Upper lobe of left lung (tissue), 6 donors: ENCODE results near the gene STK39. TPM values are rescaled to one million over a fixed set of nuclear protein-coding genes. Genes with fewer than 3 reads are reported as not detected.

Source experiments
- ATAC-seq, 2 donors: fragments of 200-7000 bp; cut with Tn5 transposase; one replicate each; pipeline ENCODE4 v1.9.1; 2022; ENCODE audit warnings: mild to moderate bottlenecking in 2 of 2, moderate library complexity in 2 of 2; ENCODE audit not compliant: low FRiP score in 2 of 2
- DNase-seq, 2 donors: peaks; one replicate each; pipeline ENCODE4 v3.0.0-alpha.2; 2019 to 2020
- H3K27ac ChIP-seq, 4 donors: fragments of 200-600 bp; sonication (generic); one replicate each; pipeline ENCODE4 v1.5.1; 2016 to 2019
- H3K27me3 ChIP-seq, 4 donors: fragments of 200-600 bp; sonication (generic); one replicate each; pipeline ENCODE4 v1.5.1; 2017 to 2019
- H3K36me3 ChIP-seq, 4 donors: fragments of 200-600 bp; sonication (generic); one replicate each; pipeline ENCODE4 v1.5.1; 2016 to 2019
- H3K4me1 ChIP-seq, 4 donors: fragments of 200-600 bp; sonication (generic); one replicate each; pipeline ENCODE4 v1.5.1; 2018 to 2019
- H3K4me3 ChIP-seq, 4 donors: fragments of 200-600 bp; sonication (generic); one replicate each; pipeline ENCODE4 v1.5.1; 2017 to 2019; ENCODE audit warnings: mild to moderate bottlenecking in 2 of 4, moderate library complexity in 1 of 4
- H3K9me3 ChIP-seq, 4 donors: fragments of 200-600 bp; sonication (generic); one replicate each; pipeline ENCODE4 v1.5.1; 2018 to 2019
- EP300 ChIP-seq, 4 donors: sonication (generic); formaldehyde crosslinking; IDR thresholded peaks; one replicate each; pipeline ENCODE4 v1.5.1; 2017; ENCODE audit warnings: antibody characterized with exemption in 4 of 4, control low read depth in 2 of 4
- POLR2A ChIP-seq, 4 donors: fragments of 450-650 bp; IDR thresholded peaks; one replicate each; pipeline ENCODE4 v1.5.1; 2016 to 2017; ENCODE audit warnings: antibody characterized with exemption in 4 of 4, mild to moderate bottlenecking in 2 of 4
- POLR2AphosphoS5 ChIP-seq, 2 donors: sonication (generic); formaldehyde crosslinking; IDR thresholded peaks; one replicate each; pipeline ENCODE4 v1.5.1; 2017; ENCODE audit warnings: antibody characterized with exemption in 2 of 2
- WGBS, 2 donors: methylation state at CpG; one replicate each; pipeline ENCODE4 v1.1.5; 2017 to 2018; 5-methylcytosine and 5-hydroxymethylcytosine counted together
- total RNA-seq, 6 donors: library from RNA; depleted of rRNA in 4 of 6; stranded (reverse); fragments of >200 nt in 4 of 6; gene quantifications; one replicate each; pipeline versions ENCODE4 v1.1.0 to v1.2.1, GENCODE V29; 2016 to 2021
- TF ChIP-seq, protein P1 (sequence below), 6 experiments: fragments of 450-650 bp in 4 of 6; fragments of 200-600 bp in 2 of 6; sonication (generic) in 2 of 6; IDR thresholded peaks; one replicate each; pipeline ENCODE4 v1.5.1; 2016 to 2019; ENCODE audit warnings: antibody characterized with exemption in 6 of 6
- donor health status: DM: no; HTN: no; CAD: no; lungs with moderate emphysema.
- donor health status: DM: no; HTN: yes; CAD: no; lungs with severe emphysema.

Gene STK39
- total RNA-seq, 6 donors from 2014 or later: 7.9 to 18.8 (median 12.1) TPM

DNA sequence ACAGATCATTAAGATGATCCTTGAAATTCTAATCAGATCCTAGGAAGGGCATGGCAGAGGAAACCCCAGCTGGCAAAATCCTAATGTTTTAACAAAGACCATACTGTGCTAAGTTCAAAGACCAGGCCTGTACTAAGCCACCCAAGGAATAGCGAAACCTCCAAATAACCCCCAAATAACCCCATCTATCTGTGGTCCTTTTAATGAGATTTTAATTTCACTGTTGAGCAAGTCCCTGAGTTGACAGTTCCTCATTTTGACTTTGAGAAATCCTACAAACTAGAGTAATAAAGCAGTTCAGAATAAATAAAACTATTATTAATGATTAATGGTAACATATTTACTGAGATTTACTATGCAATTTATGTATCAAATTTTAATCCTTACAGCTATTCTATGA is 259.8 kb downstream of the STK39 start:
- WGBS, 2 donors: 82 to 95% methylated on average over 1 of the region's 1 CpG
- peaks cover 0 to 5% (median 2%) of the 10 kb centered on the region in 4 donors for H3K4me1 ChIP-seq
- no peaks in the 10 kb centered on the region for H3K9me3 ChIP-seq
- ATAC-seq: no peak
- no peak overlapping the region for H3K4me3 ChIP-seq
- TF ChIP-seq POLR2AphosphoS5 (IDR thresholded peaks at IDR 0.05) (no peak), POLR2A (IDR thresholded peaks at IDR 0.05) (no peak), EP300 (IDR thresholded peaks at IDR 0.05) (no peak)
- no peak overlapping the region for H3K27ac ChIP-seq
- DNase-seq: no peak
- H3K36me3 ChIP-seq: no peaks in the 10 kb centered on the region
- no peaks in the 10 kb centered on the region for H3K27me3 ChIP-seq

DNA sequence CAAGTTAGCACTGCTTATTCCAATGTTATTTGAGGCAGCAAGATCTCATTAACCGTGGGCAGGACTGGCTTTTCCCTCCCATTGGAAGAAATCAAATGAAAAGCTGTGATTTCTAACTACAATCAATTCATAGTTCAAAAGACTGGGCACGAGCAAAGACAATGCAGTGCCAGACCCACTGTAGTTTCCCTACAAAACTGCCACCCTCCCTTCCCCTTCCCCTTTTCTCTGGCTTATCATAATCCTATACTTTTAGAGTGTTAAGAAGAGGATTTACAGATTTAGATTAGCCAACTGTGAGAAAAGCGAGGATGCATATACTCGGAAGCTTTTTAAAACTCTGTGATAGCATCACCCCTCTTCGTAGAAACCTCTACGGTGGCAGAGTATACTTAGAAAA is 260.4 kb downstream of the STK39 start:
- Histone ChIP-seq H3K9me3 (no peaks in the 10 kb centered on the region), H3K27ac (no peak overlapping the region), H3K4me3 (no peak overlapping the region), H3K27me3 (no peaks in the 10 kb centered on the region), H3K36me3 (no peaks in the 10 kb centered on the region), H3K4me1 (peaks cover 0 to 5% (median 2%) of the 10 kb centered on the region in 4 donors)
- 94 to 96% methylated on average over 6 of the region's 6 CpGs for WGBS, 2 donors
- ATAC-seq (no peak), DNase-seq (no peak)
- TF ChIP-seq EP300 (IDR thresholded peaks at IDR 0.05) (no peak), POLR2A (IDR thresholded peaks at IDR 0.05) (no peak)

DNA sequence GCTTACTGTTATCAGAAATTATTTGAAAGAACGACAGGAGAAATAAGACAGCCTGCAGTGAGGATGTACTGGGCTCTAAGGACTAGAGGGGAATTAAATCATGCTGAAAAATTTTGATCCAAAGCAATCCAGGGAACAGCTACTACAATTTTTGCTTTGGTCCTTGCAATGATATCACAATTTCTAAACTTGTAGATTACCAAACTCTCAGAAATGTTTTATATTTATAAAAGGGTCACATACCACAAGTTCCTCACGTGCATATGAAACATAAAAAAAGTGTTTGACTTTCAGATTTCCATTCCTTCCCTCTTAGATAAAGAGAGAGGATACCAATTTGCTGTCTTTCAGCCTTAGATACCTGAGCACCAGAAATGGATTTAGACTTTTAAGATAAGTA is 261.2 kb downstream of the STK39 start:
- no peaks in the 10 kb centered on the region for H3K36me3 ChIP-seq
- 57 to 64% methylated on average over 2 of the region's 2 CpGs for WGBS, 2 donors
- no peak for DNase-seq

DNA sequence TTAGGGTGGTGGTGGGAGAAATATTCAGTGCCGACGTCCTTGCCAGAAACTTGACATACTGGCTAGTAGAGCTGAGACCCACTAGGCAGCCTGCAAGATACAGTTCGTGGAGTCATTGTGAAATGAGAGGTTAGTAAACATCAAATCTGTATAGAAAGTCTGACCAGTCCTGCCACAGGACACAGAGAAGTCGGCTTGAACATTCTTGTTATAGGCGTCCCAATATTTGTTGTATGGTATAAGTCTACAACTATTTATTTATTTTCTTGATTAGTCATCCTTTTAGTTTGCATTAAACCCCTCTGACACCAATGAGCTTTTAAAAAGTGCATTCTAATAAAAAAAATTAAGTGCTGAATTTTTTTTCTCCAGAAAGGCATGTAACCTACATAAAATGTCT is 265.4 kb downstream of the STK39 start:
- no peak overlapping the region for H3K27ac ChIP-seq
- TF ChIP-seq, protein P1, sequence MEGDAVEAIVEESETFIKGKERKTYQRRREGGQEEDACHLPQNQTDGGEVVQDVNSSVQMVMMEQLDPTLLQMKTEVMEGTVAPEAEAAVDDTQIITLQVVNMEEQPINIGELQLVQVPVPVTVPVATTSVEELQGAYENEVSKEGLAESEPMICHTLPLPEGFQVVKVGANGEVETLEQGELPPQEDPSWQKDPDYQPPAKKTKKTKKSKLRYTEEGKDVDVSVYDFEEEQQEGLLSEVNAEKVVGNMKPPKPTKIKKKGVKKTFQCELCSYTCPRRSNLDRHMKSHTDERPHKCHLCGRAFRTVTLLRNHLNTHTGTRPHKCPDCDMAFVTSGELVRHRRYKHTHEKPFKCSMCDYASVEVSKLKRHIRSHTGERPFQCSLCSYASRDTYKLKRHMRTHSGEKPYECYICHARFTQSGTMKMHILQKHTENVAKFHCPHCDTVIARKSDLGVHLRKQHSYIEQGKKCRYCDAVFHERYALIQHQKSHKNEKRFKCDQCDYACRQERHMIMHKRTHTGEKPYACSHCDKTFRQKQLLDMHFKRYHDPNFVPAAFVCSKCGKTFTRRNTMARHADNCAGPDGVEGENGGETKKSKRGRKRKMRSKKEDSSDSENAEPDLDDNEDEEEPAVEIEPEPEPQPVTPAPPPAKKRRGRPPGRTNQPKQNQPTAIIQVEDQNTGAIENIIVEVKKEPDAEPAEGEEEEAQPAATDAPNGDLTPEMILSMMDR (IDR thresholded peaks at IDR 0.05): no peak
- TF ChIP-seq POLR2AphosphoS5 (IDR thresholded peaks at IDR 0.05) (no peak), POLR2A (IDR thresholded peaks at IDR 0.05) (no peak), EP300 (IDR thresholded peaks at IDR 0.05) (no peak)
- no peaks in the 10 kb centered on the region for H3K9me3 ChIP-seq
- H3K4me3 ChIP-seq: no peak overlapping the region
- ATAC-seq: no peak
- DNase-seq: no peak
- no peaks in the 10 kb centered on the region for H3K27me3 ChIP-seq
- WGBS, 2 donors: 86 to 89% methylated on average over 5 of the region's 5 CpGs
- H3K36me3 ChIP-seq: no peaks in the 10 kb centered on the region
- no peaks in the 10 kb centered on the region for H3K4me1 ChIP-seq

More for the DNA sequence above, 261.2 kb downstream of the STK39 start:
- Histone ChIP-seq H3K27me3 (no peaks in the 10 kb centered on the region), H3K9me3 (no peaks in the 10 kb centered on the region), H3K4me3 (no peak overlapping the region), H3K27ac (no peak overlapping the region), H3K4me1 (peaks cover 0 to 5% (median 2%) of the 10 kb centered on the region in 4 donors)
- ATAC-seq: no peak
- TF ChIP-seq POLR2AphosphoS5 (IDR thresholded peaks at IDR 0.05): no peak
- TF ChIP-seq POLR2A (IDR thresholded peaks at IDR 0.05): no peak
- TF ChIP-seq, protein P1 (IDR thresholded peaks at IDR 0.05): no peak
- TF ChIP-seq EP300 (IDR thresholded peaks at IDR 0.05): no peak

- Histone ChIP-seq H3K4me3 (no peak overlapping the region), H3K9me3 (no peaks in the 10 kb centered on the region), H3K27me3 (no peaks in the 10 kb centered on the region), H3K4me1 (no peaks in the 10 kb centered on the region), H3K36me3 (no peaks in the 10 kb centered on the region), H3K27ac (no peak overlapping the region)
- 92 to 96% methylated on average over 4 of the region's 4 CpGs for WGBS, 2 donors
- ATAC-seq: no peak
- DNase-seq: no peak
- TF ChIP-seq, protein P1 (IDR thresholded peaks at IDR 0.05): no peak
- TF ChIP-seq POLR2AphosphoS5 (IDR thresholded peaks at IDR 0.05) (no peak), EP300 (IDR thresholded peaks at IDR 0.05) (no peak), POLR2A (IDR thresholded peaks at IDR 0.05) (no peak)
These were observed 267.0 kb downstream of the STK39 start for GRCh38 chr2:167980439-167980838.

GRCh38 chr2:167972746-167973145 is 274.6 kb downstream of the STK39 start:
- H3K4me3 ChIP-seq: no peak overlapping the region
- H3K9me3 ChIP-seq: peaks cover 0 to 10% (median 5%) of the 10 kb centered on the region in 4 donors
- no peaks in the 10 kb centered on the region for H3K36me3 ChIP-seq
- no peak for DNase-seq
- H3K27me3 ChIP-seq: no peaks in the 10 kb centered on the region
- no peaks in the 10 kb centered on the region for H3K4me1 ChIP-seq
- ATAC-seq: no peak
- TF ChIP-seq EP300 (IDR thresholded peaks at IDR 0.05) (no peak), POLR2A (IDR thresholded peaks at IDR 0.05) (no peak), POLR2AphosphoS5 (IDR thresholded peaks at IDR 0.05) (no peak)
- TF ChIP-seq, protein P1 (IDR thresholded peaks at IDR 0.05): no peak
- no peak overlapping the region for H3K27ac ChIP-seq
